Activated naive CD4-positive, alpha-beta T cell treated with anti-CD3 and anti-CD28 coated beads, Interleukin-2, amount 50 U/mL, for 24 hours (primary cell): ENCODE measurements around the gene PSMC4.
"Not testable (repeated sequence)": the region's sequence is repeated elsewhere in the genome, so short reads cannot be mapped to it uniquely, and the experiment has no call there.

Source experiments
- H3K27ac Mint-ChIP-seq: one replicate; pipeline ENCODE4 v1.8.0; 2021; ENCODE audit warnings: mild to moderate bottlenecking, mixed read lengths
- H3K27me3 Mint-ChIP-seq: one replicate; pipeline ENCODE4 v1.8.0; 2021; ENCODE audit warnings: mixed read lengths
- H3K36me3 Mint-ChIP-seq: one replicate; pipeline ENCODE4 v1.8.0; 2021; ENCODE audit warnings: mixed read lengths
- H3K4me1 Mint-ChIP-seq: one replicate; pipeline ENCODE4 v1.8.0; 2021; ENCODE audit warnings: mixed read lengths
- H3K4me3 Mint-ChIP-seq: one replicate; pipeline ENCODE4 v1.8.0; 2021; ENCODE audit warnings: mild to moderate bottlenecking, mixed read lengths
- H3K9me3 Mint-ChIP-seq: one replicate; pipeline ENCODE4 v1.8.0; 2021; ENCODE audit warnings: mixed read lengths

The PSMC4 gene

DNA sequence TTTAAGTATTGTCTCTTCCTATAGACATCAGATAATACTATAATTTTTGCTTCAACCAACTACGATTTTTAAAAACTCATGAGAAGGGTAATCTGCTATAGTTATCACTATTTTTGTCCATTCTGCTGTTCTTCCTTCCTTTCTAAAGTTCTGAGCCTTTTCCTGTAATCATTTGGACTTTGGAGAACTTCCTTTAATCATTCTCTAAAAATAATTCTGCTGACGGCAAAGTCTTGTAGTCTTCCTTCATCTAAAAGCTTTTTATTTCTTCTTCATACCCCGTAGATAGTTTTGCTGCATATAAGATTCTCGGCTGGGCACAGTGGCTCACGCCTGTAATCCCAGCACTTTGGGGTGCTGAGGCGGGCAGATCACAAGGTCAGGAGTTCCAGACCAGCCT is 31.4 kb upstream of the PSMC4 start:
- Mint-ChIP-seq H3K27ac (peak overlapping the region; percentile 62), H3K4me1 (peaks cover 91% of the 10 kb centered on the region), H3K36me3 (peaks cover 14% of the 10 kb centered on the region), H3K4me3 (no peak overlapping the region), H3K9me3 (peaks cover 13% of the 10 kb centered on the region), H3K27me3 (no peaks in the 10 kb centered on the region)

DNA sequence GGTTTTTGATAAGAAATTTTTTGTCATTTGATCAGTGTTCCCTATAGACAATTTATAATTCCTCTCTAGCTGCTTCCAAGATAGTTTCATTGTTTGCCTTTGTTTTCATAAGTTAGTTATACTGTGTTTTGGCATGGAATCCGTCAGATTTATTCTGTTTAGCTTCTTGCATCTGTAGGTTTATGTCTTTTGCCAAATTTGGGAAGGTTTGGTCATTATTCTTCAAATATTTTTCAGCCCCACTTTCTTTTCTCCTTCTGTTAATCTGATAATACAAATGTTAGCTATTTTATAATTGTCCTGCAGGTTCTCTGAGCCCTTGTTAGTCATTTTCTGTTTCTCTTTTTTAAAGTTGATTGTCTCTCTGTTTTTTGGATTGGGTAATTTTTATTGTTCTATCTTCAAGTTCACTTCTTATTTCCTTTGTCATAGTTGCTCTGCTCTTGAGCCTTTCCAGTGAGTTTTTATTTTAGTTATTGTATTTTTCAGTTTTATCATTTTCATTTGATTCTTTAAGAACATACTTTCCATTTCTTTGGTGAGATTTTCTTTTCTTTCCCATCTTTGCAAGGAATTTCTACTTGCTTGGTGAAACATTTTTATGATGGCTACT is 30.6 kb upstream of the PSMC4 start:
- peaks cover 89% of the 10 kb centered on the region for H3K4me1 Mint-ChIP-seq
- H3K36me3 Mint-ChIP-seq = peaks cover 14% of the 10 kb centered on the region
- H3K27me3 Mint-ChIP-seq = no peaks in the 10 kb centered on the region
- H3K27ac Mint-ChIP-seq = peak overlapping the region; percentile 56
- H3K4me3 Mint-ChIP-seq = no peak overlapping the region
- peaks cover 13% of the 10 kb centered on the region for H3K9me3 Mint-ChIP-seq

DNA sequence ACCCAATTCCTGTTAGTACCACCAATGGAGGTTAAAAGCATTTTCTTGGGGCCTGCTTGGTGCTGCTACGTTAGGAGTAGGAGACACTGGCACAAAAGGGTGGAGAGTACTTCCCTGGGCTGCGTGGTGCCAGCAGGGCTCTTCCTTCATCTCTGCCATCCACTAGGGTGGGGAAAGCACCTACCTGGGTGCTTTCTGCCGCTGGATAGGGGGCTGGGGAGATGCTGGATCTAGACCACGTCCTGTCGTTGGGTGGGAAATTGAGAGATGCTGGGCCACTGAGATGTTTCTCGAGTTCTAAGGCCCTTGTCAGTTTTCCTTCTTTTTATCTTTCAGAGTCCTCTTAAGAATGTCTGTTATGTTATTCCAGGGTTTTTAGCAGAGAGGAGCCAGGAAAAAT is 29.8 kb upstream of the PSMC4 start:
- H3K9me3 Mint-ChIP-seq = peaks cover 13% of the 10 kb centered on the region
- no peaks in the 10 kb centered on the region for H3K27me3 Mint-ChIP-seq
- H3K4me3 Mint-ChIP-seq = peak overlapping the region; percentile 85
- peak overlapping the region; percentile 76 for H3K27ac Mint-ChIP-seq
- H3K4me1 Mint-ChIP-seq = peaks cover 85% of the 10 kb centered on the region
- peaks cover 14% of the 10 kb centered on the region for H3K36me3 Mint-ChIP-seq

DNA sequence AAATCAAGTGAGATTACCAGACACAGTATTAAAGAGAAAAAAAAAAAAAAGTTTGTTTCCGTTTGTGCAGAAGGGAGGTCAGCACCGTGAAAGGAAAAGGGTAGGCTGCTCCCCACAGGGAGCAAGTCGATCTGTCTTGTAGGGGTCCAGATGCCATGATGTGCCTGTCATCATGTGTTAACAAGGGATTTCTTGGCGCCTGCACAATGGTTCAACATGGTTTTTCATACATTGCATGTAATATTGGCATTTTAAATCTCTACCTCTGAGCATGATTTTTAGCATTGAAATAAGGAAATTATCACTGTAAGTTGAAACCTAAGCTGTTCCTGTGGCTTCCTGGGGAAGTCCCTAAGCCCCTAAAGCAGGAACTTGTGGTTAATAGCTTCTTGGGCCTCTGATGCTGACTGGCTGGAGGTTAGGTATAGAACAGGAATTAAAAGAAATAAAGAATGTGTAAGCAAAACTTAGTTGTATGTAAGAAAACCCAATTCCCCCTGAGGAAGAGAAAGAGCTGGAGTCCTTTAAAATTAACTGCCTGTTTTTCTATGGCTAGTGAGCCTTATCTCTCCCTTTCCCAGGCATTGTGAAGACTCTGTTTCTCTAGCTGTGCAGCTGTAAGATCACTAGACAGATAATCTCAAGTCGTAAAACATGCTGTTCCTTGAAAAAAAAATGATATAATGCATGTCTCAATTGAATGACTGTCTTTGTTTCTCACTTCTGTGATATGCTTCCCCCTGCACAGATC is 29.2 kb upstream of the PSMC4 start:
- peaks cover 13% of the 10 kb centered on the region for H3K9me3 Mint-ChIP-seq
- H3K4me1 Mint-ChIP-seq = peaks cover 85% of the 10 kb centered on the region
- peak overlapping the region; percentile 85 for H3K4me3 Mint-ChIP-seq
- H3K27ac Mint-ChIP-seq = peak overlapping the region; percentile 76
- H3K36me3 Mint-ChIP-seq = peaks cover 16% of the 10 kb centered on the region
- H3K27me3 Mint-ChIP-seq = no peaks in the 10 kb centered on the region

DNA sequence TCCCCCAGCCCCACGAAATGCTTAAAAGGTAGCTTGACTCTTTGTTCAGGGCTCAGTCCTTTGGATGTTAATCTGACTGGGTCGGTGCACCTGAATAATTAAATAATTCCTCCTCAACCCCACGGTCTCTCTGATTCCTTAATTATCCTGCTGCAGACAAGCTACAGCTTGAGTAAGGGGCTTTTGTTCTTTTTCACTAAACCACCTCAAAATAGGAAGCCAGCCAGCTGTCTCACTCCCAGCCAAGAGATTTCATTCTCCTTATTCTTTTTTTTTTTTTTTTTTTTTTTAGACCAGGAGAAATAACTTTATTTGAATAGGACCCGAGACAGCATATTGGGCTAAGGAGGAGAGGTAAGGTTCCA is 28.6 kb upstream of the PSMC4 start:
- H3K27ac Mint-ChIP-seq = peak overlapping the region; percentile 76
- peak overlapping the region; percentile 85 for H3K4me3 Mint-ChIP-seq
- H3K9me3 Mint-ChIP-seq = peaks cover 13% of the 10 kb centered on the region
- H3K27me3 Mint-ChIP-seq = no peaks in the 10 kb centered on the region
- peaks cover 83% of the 10 kb centered on the region for H3K4me1 Mint-ChIP-seq
- H3K36me3 Mint-ChIP-seq = peaks cover 16% of the 10 kb centered on the region

DNA sequence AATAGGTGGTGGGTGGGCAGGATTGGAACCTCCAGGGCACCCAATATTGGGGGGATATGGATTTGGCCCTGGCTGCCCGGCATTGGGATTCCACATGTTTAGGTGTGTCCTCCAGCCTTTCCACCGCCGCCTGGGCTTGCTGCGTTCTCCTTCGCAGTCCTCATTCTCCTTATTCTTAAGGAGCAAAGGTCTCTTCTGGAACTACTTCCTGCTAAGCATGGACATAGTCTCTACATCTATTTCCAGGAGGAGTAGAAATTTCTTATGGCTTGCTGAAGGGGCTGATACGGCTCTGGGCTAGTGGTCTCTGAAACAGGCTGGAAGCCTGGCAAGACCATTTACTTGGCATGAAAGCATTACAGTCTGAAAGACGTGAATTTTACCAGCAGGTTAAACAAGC is 27.4 kb upstream of the PSMC4 start:
- Mint-ChIP-seq H3K27me3 (no peaks in the 10 kb centered on the region), H3K4me1 (peaks cover 85% of the 10 kb centered on the region), H3K36me3 (peaks cover 16% of the 10 kb centered on the region), H3K4me3 (peak overlapping the region; percentile 33), H3K9me3 (peaks cover 13% of the 10 kb centered on the region), H3K27ac (no peak overlapping the region)

DNA sequence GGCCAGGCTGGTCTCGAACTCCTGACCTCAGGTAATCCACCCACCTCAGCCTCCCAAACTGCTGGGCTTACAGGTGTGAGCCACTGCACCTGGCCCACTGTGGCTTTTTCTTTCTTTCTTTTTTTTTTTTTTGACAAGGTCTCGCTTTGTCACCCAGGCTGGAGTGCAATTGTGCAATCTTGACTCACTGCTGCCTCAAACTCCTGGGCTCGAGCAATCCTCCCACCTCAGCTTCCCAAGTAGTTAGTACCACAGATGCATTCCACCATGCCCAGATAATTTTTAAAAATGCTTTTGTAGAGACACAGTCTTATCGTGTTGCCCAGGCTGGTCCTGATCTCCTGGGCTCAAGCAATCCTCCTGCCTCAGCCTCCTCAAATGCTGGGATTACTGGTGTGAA is 24.4 kb upstream of the PSMC4 start:
- H3K4me1 Mint-ChIP-seq = peaks cover 88% of the 10 kb centered on the region
- H3K4me3 Mint-ChIP-seq = no peak overlapping the region
- no peaks in the 10 kb centered on the region for H3K27me3 Mint-ChIP-seq
- peak overlapping the region; percentile 9 for H3K27ac Mint-ChIP-seq
- peaks cover 5% of the 10 kb centered on the region for H3K9me3 Mint-ChIP-seq
- peaks cover 5% of the 10 kb centered on the region for H3K36me3 Mint-ChIP-seq

DNA sequence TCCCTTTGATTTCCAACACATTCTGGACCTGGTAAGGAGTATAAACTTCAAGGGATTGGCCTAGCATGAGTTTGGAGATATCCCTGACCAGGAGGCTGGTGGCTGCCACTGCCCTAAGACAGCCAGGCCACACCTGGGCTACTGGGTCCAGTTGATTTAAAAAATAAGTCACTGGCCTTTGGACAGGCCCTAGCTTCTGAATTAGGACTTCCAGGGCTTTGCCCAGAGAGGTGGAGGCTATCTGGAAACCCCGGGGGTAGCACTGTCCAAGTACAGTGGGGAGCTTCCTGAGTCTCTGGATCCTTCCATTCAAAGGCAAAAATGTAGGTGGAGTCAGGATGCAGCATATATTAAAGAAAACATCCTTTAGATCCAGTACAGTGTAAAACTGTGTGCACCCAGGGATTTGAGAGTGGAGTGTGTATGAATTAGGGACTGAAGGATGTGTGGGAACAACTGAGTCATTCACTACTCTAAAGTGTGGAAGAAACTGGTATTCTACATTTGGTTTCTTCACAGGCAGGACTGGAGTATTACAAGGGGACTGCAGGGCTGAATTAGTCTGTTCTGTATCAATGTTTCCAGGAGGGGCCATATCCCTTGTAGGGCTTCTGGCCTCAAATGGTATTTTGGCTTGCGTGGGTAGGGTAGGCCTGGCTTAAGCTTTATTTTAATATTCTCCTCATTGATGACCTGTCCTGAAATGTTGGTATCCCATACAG is 21.8 kb upstream of the PSMC4 start:
- Mint-ChIP-seq H3K4me3 (peak overlapping the region; percentile 49), H3K27me3 (no peaks in the 10 kb centered on the region), H3K27ac (peak overlapping the region; percentile 77), H3K4me1 (peaks cover 88% of the 10 kb centered on the region), H3K9me3 (peaks cover 2% of the 10 kb centered on the region), H3K36me3 (peaks cover 3% of the 10 kb centered on the region)

DNA sequence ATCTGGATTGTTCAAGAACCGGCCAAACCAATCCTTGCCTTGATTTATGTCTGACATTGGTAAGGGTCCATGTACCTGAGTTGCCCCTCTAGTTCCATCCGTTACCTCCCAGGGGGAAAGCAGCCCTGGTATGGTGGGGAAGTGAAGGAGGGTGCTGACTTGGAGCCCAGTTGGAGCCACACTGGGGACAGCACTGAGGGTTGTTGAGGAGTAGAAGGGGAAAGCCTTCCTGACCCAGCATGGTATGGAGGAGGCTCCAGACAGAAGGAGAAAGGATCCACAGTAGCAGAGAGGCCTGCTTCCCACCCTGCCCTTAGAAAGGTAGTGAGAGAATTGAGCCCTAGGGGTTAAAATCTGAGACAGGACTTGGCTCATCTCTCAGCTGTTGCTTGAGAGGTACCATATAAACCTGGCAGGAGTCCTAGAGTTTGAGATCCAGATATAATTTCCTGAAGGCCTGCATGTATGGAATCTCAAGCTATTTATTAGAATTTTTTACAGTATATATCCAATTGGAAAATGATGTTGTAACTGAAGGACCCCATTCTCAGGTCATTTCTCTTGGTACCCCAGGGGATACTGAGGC is 19.8 kb upstream of the PSMC4 start:
- Mint-ChIP-seq H3K27me3 (no peaks in the 10 kb centered on the region), H3K4me1 (peaks cover 86% of the 10 kb centered on the region), H3K27ac (peak overlapping the region; percentile 81), H3K4me3 (no peak overlapping the region), H3K36me3 (peaks cover 1% of the 10 kb centered on the region), H3K9me3 (no peaks in the 10 kb centered on the region)

DNA sequence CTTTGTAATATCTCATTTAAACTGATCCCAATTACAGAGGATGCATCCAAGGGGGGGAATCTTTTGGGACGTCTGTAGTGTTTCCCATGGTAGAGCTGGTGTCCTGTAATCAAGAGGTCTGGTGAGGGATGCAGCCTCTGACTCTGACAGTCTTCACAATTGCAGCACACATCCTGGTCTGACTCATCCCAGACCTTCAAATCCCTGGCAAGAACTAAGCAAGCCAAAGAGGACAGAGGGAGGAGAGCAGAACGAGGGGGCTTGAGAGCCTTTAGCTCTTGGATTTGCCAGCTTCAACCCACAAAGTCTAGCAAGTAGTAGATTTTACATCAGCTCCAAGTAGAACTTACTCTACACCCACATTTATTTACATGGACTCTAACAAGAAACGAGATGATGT is 19.3 kb upstream of the PSMC4 start:
- H3K27ac Mint-ChIP-seq = peak overlapping the region; percentile 61
- H3K4me1 Mint-ChIP-seq = peaks cover 82% of the 10 kb centered on the region
- H3K4me3 Mint-ChIP-seq = peak overlapping the region; percentile 40
- H3K9me3 Mint-ChIP-seq = no peaks in the 10 kb centered on the region
- no peaks in the 10 kb centered on the region for H3K27me3 Mint-ChIP-seq
- H3K36me3 Mint-ChIP-seq = peaks cover under 1% of the 10 kb centered on the region

DNA sequence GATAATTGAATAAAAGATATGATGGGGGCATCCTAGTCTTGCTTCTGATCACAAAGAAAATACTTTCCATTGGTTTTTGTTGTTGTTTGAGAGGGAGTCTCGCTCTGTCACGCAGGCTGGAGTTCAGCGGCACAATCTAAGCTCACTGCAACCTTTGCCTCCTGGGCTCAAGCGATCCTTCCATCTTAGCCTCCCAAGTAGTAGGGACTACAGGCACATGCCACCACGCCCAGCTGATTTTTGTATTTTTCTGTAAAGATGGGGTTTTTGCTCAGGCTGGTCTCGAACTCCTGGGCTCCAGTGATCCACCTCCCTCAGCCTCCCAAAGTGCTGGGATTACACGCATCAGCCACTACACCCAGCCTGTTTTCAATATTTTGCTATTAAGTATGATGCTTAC is 17.1 kb upstream of the PSMC4 start:
- Mint-ChIP-seq H3K27me3 (no peaks in the 10 kb centered on the region), H3K4me1 (peaks cover 74% of the 10 kb centered on the region), H3K9me3 (no peaks in the 10 kb centered on the region), H3K36me3 (no peaks in the 10 kb centered on the region), H3K4me3 (peak overlapping the region; percentile 55), H3K27ac (peak overlapping the region; percentile 57)

DNA sequence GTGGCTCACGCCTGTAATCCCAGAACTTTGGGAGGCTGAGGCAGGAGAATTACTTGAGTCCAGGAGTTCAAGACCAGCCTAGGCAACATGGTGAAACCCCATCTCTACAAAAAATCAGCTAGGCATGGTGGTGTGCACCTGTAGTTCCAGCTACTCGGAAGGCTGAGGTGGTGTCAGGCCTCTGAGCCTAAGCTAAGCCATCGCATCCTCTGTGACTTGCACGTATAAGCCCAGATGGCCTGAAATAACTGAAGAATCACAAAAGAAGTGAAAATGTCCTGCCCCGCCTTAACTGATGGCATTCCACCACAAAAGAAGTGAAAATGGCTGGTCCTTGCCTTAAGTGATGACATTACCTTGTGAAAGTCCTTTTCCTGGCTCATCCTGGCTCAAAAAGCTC is 13.1 kb upstream of the PSMC4 start:
- H3K27me3 Mint-ChIP-seq, H3K4me3 Mint-ChIP-seq, H3K9me3 Mint-ChIP-seq, H3K36me3 Mint-ChIP-seq: not testable (repeated sequence)
- peak overlapping the region; percentile 30 for H3K27ac Mint-ChIP-seq
- peaks cover 58% of the 10 kb centered on the region for H3K4me1 Mint-ChIP-seq

DNA sequence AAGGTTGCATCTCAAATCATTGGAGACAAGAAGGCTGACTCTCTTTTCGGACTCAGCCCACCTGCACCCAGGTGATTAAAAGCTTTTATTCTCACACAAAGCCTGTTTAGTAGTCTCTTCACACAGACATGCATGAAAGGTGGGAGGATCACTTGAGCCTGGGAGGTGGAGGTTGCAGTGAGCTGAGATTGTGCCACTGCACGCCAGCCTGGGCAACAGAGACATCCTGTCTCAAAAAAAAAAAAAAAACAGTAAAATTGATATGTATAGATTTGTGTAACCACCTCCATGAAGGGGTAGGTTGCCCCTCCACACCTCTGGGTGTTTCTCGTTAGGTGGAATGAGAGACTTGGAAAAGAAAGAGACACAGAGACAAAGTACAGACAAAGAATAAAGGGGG is 12.0 kb upstream of the PSMC4 start:
- Mint-ChIP-seq H3K4me3 (peak overlapping the region; percentile 80), H3K27ac (peak overlapping the region; percentile 87), H3K4me1 (peaks cover 57% of the 10 kb centered on the region)
- not testable (repeated sequence) for H3K9me3 Mint-ChIP-seq, H3K36me3 Mint-ChIP-seq, H3K27me3 Mint-ChIP-seq

DNA sequence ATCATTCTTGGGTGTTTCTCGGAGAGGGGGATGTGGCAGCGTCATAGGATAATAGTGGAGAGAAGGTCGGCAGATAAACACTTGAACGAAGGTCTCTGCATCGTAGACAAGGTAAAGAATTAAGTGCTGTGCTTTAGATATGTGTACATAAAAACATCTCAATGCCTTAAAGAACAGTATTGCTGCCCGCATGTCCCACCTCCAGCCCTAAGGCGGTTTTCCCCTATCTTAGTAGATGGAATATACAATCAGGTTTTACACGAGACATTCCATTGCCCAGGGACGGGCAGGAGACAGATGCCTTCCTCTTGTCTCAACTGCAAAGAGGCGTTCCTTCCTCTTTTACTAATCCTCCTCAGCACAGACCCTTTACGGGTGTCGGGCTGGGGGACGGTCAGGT is 11.6 kb upstream of the PSMC4 start:
- H3K36me3 Mint-ChIP-seq, H3K27me3 Mint-ChIP-seq, H3K9me3 Mint-ChIP-seq: not testable (repeated sequence)
- peak overlapping the region; percentile 80 for H3K4me3 Mint-ChIP-seq
- H3K27ac Mint-ChIP-seq = peak overlapping the region; percentile 87
- H3K4me1 Mint-ChIP-seq = peaks cover 55% of the 10 kb centered on the region

DNA sequence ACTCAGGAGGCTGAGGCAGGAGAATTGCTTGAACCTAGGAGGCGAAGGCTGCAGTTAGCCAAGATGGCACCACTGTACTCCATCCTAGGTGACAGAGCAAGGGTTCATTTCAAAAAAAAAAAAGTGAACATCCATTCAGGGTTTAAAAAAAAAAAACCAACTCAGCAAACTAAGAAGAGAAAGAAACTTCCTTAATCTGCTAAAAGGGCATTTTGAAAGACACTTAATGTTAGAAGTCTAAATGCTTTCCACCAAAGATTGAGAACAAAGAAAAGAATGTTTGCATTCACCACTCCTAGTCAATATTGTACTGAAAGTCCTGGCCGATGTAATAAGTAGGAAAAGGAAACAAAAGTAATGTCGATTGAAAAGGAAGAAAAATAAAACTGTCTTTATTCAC is 7.1 kb upstream of the PSMC4 start:
- peaks cover 4% of the 10 kb centered on the region for H3K36me3 Mint-ChIP-seq
- no peak overlapping the region for H3K27ac Mint-ChIP-seq
- no peaks in the 10 kb centered on the region for H3K27me3 Mint-ChIP-seq
- H3K4me3 Mint-ChIP-seq = no peak overlapping the region
- no peaks in the 10 kb centered on the region for H3K9me3 Mint-ChIP-seq
- H3K4me1 Mint-ChIP-seq = peaks cover 43% of the 10 kb centered on the region

DNA sequence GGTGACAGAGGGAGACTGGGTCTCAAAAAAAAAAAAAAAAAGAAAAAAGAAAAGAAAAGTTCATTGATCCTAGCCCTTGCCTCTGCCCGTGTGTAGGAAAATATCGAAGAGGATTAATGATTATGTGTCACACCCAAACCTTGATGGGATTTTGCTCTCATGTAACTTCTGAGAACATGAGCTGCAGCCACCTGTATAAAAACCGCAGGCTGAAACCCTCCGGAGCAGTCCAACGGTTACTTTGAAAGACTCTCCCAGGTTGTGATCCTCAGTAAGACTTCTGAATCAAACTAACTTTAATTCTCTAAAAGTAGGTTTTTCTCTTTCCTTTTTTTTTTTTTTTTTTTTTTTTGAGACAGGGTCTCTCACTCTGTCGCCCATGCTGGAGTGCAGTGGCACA is 4.3 kb upstream of the PSMC4 start:
- peaks cover 49% of the 10 kb centered on the region for H3K4me1 Mint-ChIP-seq
- H3K27ac Mint-ChIP-seq = no peak overlapping the region
- peaks cover 10% of the 10 kb centered on the region for H3K36me3 Mint-ChIP-seq
- H3K27me3 Mint-ChIP-seq = no peaks in the 10 kb centered on the region
- no peaks in the 10 kb centered on the region for H3K9me3 Mint-ChIP-seq
- no peak overlapping the region for H3K4me3 Mint-ChIP-seq
